CD4-positive, alpha-beta T cell treated with Interleukin-2 at 100 ng/mL for 4 hours (primary cell): ENCODE data around the gene DAAM1.

Experiments
- DNase-seq: peaks from one replicate; pipeline ENCODE4 v3.0.0-alpha.2; 2020; ENCODE audit warnings: low spot score

DAAM1 gene

GRCh38 chr14:59292921-59293534, 104.6 kb downstream of the DAAM1 start:
- no peak for DNase-seq

- no peak for DNase-seq
These were observed 105.6 kb downstream of the DAAM1 start for GRCh38 chr14:59293935-59294661.

- DNase-seq: no peak
These were observed 106.2 kb downstream of the DAAM1 start for GRCh38 chr14:59294662-59294992.

GRCh38 chr14:59295951-59296350, 107.5 kb downstream of the DAAM1 start:
- DNase-seq: no peak

- DNase-seq: no peak
These were observed 108.0 kb downstream of the DAAM1 start for GRCh38 chr14:59296508-59296907.

GRCh38 chr14:59297071-59297776, 108.8 kb downstream of the DAAM1 start:
- no peak for DNase-seq

- DNase-seq: no peak
These were observed 111.3 kb downstream of the DAAM1 start for GRCh38 chr14:59299731-59300130.

GRCh38 chr14:59301354-59301753, 112.9 kb downstream of the DAAM1 start:
- DNase-seq: peak; percentile 13

GRCh38 chr14:59302313-59302712, 113.8 kb downstream of the DAAM1 start:
- DNase-seq: no peak

- no peak for DNase-seq
These were observed 114.7 kb downstream of the DAAM1 start for GRCh38 chr14:59303216-59303615.

GRCh38 chr14:59305231-59305630, 116.8 kb downstream of the DAAM1 start:
- no peak for DNase-seq

GRCh38 chr14:59305836-59306555, 117.5 kb downstream of the DAAM1 start:
- DNase-seq: no peak

GRCh38 chr14:59306775-59307174, 118.3 kb downstream of the DAAM1 start:
- no peak for DNase-seq

- DNase-seq: no peak
These were observed 119.6 kb downstream of the DAAM1 start for GRCh38 chr14:59308086-59308485.

- DNase-seq: no peak
These were observed 120.2 kb downstream of the DAAM1 start for GRCh38 chr14:59308673-59309072.

- no peak for DNase-seq
These were observed 120.9 kb downstream of the DAAM1 start for GRCh38 chr14:59309291-59309900.

GRCh38 chr14:59310633-59311032, 122.2 kb downstream of the DAAM1 start:
- DNase-seq: no peak

GRCh38 chr14:59311723-59312122, 123.3 kb downstream of the DAAM1 start:
- DNase-seq: no peak

GRCh38 chr14:59313144-59313651, 124.7 kb downstream of the DAAM1 start:
- DNase-seq: no peak

GRCh38 chr14:59313658-59314608, 125.5 kb downstream of the DAAM1 start:
- DNase-seq: no peak
